ENCODE data around the gene RDH13.
"Not testable (repeated sequence)": the region's sequence is repeated elsewhere in the genome, so short reads cannot be mapped to it uniquely, and the experiment has no call there.

DNA sequence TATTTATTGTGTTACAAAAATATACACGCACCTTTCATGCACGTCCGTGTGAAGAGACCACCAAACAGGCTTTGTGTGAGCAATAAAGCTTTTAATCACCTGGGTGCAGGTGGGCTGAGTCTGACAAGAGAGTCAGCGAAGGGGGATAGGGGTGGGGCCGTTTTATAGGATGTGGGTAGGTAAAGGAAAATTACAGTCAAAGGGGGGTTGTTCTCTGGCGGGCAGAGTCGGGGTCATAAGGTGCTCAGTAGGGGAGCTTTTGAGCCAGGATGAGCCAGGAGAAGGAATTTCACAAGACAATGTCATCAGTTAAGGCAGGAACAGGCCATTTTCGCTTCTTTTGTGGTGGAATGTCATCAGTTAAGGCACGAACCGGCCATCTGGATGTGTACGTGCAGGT, 56.2 kb downstream of the RDH13 start:
- TF ChIP-seq CTCF, POLR2A, POLR2AphosphoS5, EP300 (IDR thresholded peaks at IDR 0.05): not testable (repeated sequence)
